ENCODE measurements around the gene MMP25. TPM values are rescaled to one million over a fixed set of nuclear protein-coding genes. Genes with fewer than 3 reads are reported as not detected.

Gene MMP25
- total RNA-seq, 1 donor from 2014 or later, result 0.89 TPM

DNA sequence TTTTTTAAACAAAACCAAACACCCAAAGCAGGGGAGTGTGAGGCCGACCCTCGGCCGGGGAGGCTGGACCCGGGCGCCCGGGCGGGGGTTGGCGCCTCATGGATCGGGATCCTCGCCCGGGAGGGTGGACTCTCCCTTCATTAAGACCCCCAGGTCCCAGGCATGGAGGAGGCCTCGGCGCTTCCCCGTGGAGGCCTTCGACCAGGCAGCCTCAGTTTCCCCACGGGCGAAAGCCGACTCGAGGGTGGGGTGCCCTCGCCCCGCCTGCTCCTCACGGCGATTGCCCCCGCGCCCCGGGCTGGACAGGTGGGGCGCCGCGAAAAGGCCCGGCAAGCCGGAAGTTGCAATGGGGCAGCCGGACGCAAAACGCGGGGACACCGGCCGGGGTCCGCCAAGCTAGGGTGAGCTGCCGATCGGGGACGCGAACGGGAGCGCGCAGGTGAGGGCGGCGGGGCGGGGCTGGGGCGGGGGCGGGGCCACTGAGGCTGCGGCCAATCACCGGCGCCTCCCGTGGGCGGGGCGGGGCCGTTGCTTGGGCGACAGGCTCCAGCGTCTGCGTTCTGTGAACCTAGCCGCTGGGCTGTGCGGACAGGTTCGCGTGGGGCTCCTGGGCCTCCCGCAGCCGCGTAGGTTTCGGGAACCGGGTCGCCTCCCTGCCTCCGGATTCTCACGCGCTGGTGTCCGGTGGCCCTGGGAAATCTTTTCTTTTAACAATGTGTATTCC, 60.0 kb downstream of the MMP25 start:
- peak overlapping the region; percentile 83 for H2AFZ ChIP-seq (ENCODE audit: low read depth, low read length)
- no peaks in the 10 kb centered on the region for H3K27me3 ChIP-seq (ENCODE audit: insufficient read depth, low read length)
- H3K4me1 ChIP-seq (ENCODE audit: insufficient read depth, low read length), result no peaks in the 10 kb centered on the region
- no peaks in the 10 kb centered on the region for H3K79me2 ChIP-seq (ENCODE audit: insufficient read depth, low read length)
- FAIRE-seq (no peak), DNase-seq (ENCODE audit: low read depth) (peak; percentile 78)
- Mint-ChIP-seq H3K4me3 (ENCODE audit: unreplicated experiment) (peak overlapping the region; percentile 83), H3K27ac (ENCODE audit: unreplicated experiment) (peak overlapping the region; percentile 77), H3K9me3 (ENCODE audit: unreplicated experiment) (peaks cover under 1% of the 10 kb centered on the region), H3K4me1 (ENCODE audit: low read depth, unreplicated experiment) (no peaks in the 10 kb centered on the region), H3K36me3 (ENCODE audit: low read depth, unreplicated experiment) (peaks cover 2% of the 10 kb centered on the region), H3K27me3 (ENCODE audit: low read depth, unreplicated experiment) (peaks cover 2% of the 10 kb centered on the region)
- peak overlapping the region; percentile 74 for H3K9ac ChIP-seq (ENCODE audit: low read length)
- H4K20me1 ChIP-seq (ENCODE audit: insufficient read depth, low read length), result no peaks in the 10 kb centered on the region
- H3K4me3 ChIP-seq (ENCODE audit: insufficient read depth, low read depth, low read length), result peak overlapping the region; percentile 65
- peak overlapping the region; percentile 15 for H3K27ac ChIP-seq (ENCODE audit: low read depth, low read length)
- H3K4me2 ChIP-seq (ENCODE audit: low read length), result peak overlapping the region; percentile 92
- TF ChIP-seq EZH2 (IDR thresholded peaks at IDR 0.05; ENCODE audit: insufficient read depth, low read length), result no peak
- TF ChIP-seq, protein P1, sequence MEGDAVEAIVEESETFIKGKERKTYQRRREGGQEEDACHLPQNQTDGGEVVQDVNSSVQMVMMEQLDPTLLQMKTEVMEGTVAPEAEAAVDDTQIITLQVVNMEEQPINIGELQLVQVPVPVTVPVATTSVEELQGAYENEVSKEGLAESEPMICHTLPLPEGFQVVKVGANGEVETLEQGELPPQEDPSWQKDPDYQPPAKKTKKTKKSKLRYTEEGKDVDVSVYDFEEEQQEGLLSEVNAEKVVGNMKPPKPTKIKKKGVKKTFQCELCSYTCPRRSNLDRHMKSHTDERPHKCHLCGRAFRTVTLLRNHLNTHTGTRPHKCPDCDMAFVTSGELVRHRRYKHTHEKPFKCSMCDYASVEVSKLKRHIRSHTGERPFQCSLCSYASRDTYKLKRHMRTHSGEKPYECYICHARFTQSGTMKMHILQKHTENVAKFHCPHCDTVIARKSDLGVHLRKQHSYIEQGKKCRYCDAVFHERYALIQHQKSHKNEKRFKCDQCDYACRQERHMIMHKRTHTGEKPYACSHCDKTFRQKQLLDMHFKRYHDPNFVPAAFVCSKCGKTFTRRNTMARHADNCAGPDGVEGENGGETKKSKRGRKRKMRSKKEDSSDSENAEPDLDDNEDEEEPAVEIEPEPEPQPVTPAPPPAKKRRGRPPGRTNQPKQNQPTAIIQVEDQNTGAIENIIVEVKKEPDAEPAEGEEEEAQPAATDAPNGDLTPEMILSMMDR (IDR thresholded peaks at IDR 0.05; ENCODE audit: insufficient read depth, low read depth, low read length), result no peak
- H3K9me3 ChIP-seq (ENCODE audit: insufficient read depth, low read depth, low read length), result no peaks in the 10 kb centered on the region
- H3K36me3 ChIP-seq (ENCODE audit: insufficient read depth, low read length), result no peaks in the 10 kb centered on the region

Other genes with a start within 250 kb of the MMP25 start
- gene PRSS41, start 248.1 kb upstream of the MMP25 start, total RNA-seq, result not detected in 2 replicates
- not detected in 2 replicates for gene PRSS21, start 229.3 kb upstream of the MMP25 start, total RNA-seq
- gene ZG16B, start 216.3 kb upstream of the MMP25 start, total RNA-seq, result not detected in 2 replicates
- 0.58 and 1.5 TPM in 2 replicates for gene PRSS22, start 188.4 kb upstream of the MMP25 start, total RNA-seq
- gene FLYWCH2, start 163.3 kb upstream of the MMP25 start, total RNA-seq, result 36.5 and 40.7 TPM in 2 replicates
- 53.4 and 58.9 TPM in 2 replicates for gene FLYWCH1, start 134.6 kb upstream of the MMP25 start, total RNA-seq
- 7.5 and 8.0 TPM in 2 replicates for gene KREMEN2, start 82.3 kb upstream of the MMP25 start, total RNA-seq
- 4.8 and 5.4 TPM in 2 replicates for gene PAQR4, start 77.2 kb upstream of the MMP25 start, total RNA-seq
- gene PKMYT1, start 66.1 kb upstream of the MMP25 start, total RNA-seq, result 3.9 TPM in 2 replicates
- 0.14 and 0.48 TPM in 2 replicates for gene CLDN9, start 33.6 kb upstream of the MMP25 start, total RNA-seq
- 449 and 584 TPM in 2 replicates for gene CLDN6, start 28.4 kb upstream of the MMP25 start, total RNA-seq
- gene TNFRSF12A, start 26.2 kb upstream of the MMP25 start, total RNA-seq, result 262 and 275 TPM in 2 replicates
- gene HCFC1R1, start 22.6 kb upstream of the MMP25 start, total RNA-seq, result 47.0 and 71.6 TPM in 2 replicates
- 17.4 and 22.3 TPM in 2 replicates for gene THOC6, start 22.5 kb upstream of the MMP25 start, total RNA-seq
- 0.16 TPM in 1 of 2 replicates, not detected in the other for gene BICDL2, start 9.6 kb upstream of the MMP25 start, total RNA-seq
- 27.8 and 43.8 TPM in 2 replicates for gene IL32, start 19.1 kb downstream of the MMP25 start, total RNA-seq
- 0.22 and 0.25 TPM in 2 replicates for gene ZSCAN10, start 52.7 kb downstream of the MMP25 start, total RNA-seq
- gene ZNF205, start 66.0 kb downstream of the MMP25 start, total RNA-seq, result 13.2 and 15.4 TPM in 2 replicates
- gene ZNF213, start 88.5 kb downstream of the MMP25 start, total RNA-seq, result 11.3 and 12.0 TPM in 2 replicates
- gene OR1F1, start 141.6 kb downstream of the MMP25 start, total RNA-seq, result 0.32 TPM in 1 of 2 replicates, not detected in the other
- 8.6 and 9.2 TPM in 2 replicates for gene ZNF200, start 188.6 kb downstream of the MMP25 start, total RNA-seq
- not detected in 2 replicates for gene MEFV, start 210.1 kb downstream of the MMP25 start, total RNA-seq
- 31.4 and 34.7 TPM in 2 replicates for gene ZNF263, start 236.9 kb downstream of the MMP25 start, total RNA-seq